Smooth muscle cell (in vitro differentiated cells): ENCODE data around the gene CDX1. TPM values are rescaled to one million over a fixed set of nuclear protein-coding genes. Genes with fewer than 3 reads are reported as not detected.

Experiments used
- DNase-seq: peaks from one replicate; lab custom pipeline; 2025; ENCODE audit not compliant: unreplicated experiment; lab: John Stamatoyannopoulos, UW
- H2AFZ ChIP-seq: fragments of 200-600 bp; sonication (generic); 2 replicates; pipeline ENCODE4 v1.6.0; 2016; ENCODE audit warnings: antibody characterized with exemption, low read depth, mild to moderate bottlenecking
- H3F3A ChIP-seq: fragments of 200-600 bp; sonication (generic); 2 replicates; pipeline ENCODE4 v1.6.0; 2017; ENCODE audit warnings: antibody characterized with exemption, low read depth
- H3K27ac ChIP-seq: fragments of 200-600 bp; sonication (generic); 2 replicates; pipeline ENCODE4 v1.5.1; 2016; ENCODE audit warnings: low read depth, mild to moderate bottlenecking
- H3K27me3 ChIP-seq: fragments of 200-600 bp; sonication (generic); 2 replicates; pipeline ENCODE4 v1.6.1; 2016; ENCODE audit warnings: low read depth, mild to moderate bottlenecking
- H3K36me3 ChIP-seq: fragments of 200-600 bp; sonication (generic); 2 replicates; pipeline ENCODE4 v1.5.1; 2016; ENCODE audit warnings: low read depth
- H3K4me1 ChIP-seq: fragments of 200-600 bp; sonication (generic); 2 replicates; pipeline ENCODE4 v1.5.1; 2016; ENCODE audit warnings: low read depth
- H3K4me2 ChIP-seq: fragments of 200-600 bp; sonication (generic); 2 replicates; pipeline ENCODE4 v1.6.0; 2016; ENCODE audit warnings: mild to moderate bottlenecking
- H3K4me3 ChIP-seq: fragments of 200-600 bp; sonication (generic); 2 replicates; pipeline ENCODE4 v1.5.1; 2016; ENCODE audit warnings: mild to moderate bottlenecking
- H3K79me2 ChIP-seq: fragments of 200-600 bp; sonication (generic); 2 replicates; pipeline ENCODE4 v1.6.0; 2016; ENCODE audit warnings: low read depth, mild to moderate bottlenecking
- H3K9ac ChIP-seq: fragments of 200-600 bp; sonication (generic); 2 replicates; pipeline ENCODE4 v1.6.0; 2016; ENCODE audit warnings: low read depth
- H3K9me3 ChIP-seq: fragments of 200-600 bp; sonication (generic); replicated peaks from 2 replicates; pipeline ENCODE4 v1.5.1; 2016; ENCODE audit warnings: low read depth
- H4K20me1 ChIP-seq: fragments of 200-600 bp; sonication (generic); 2 replicates; pipeline ENCODE4 v1.6.0; 2016; ENCODE audit warnings: low read depth
- CTCF ChIP-seq: fragments of 200-600 bp; sonication (generic); IDR thresholded peaks from 2 replicates; pipeline ENCODE4 v1.5.1; 2017; ENCODE audit warnings: borderline replicate concordance, mild to moderate bottlenecking, antibody characterized with exemption; ENCODE audit not compliant: insufficient read depth, poor library complexity, severe bottlenecking
- WGBS: methylation state at CpG from one replicate; pipeline ENCODE4 v1.1.7; 2016; ENCODE audit warnings: low lambda C conversion rate; 5-methylcytosine and 5-hydroxymethylcytosine counted together
- polyA plus RNA-seq: library from polyadenylated mRNA; unstranded; fragments of >200 nt; fragmentation: Nextera tagmentation; extraction: Ambion mirVana; gene quantifications from 2 replicates; pipeline ENCODE4 v1.2.1, GENCODE V29; 2016
- total RNA-seq: library from RNA; depleted of rRNA; stranded (reverse); fragments of >200 nt; gene quantifications from 2 replicates; pipeline ENCODE4 v1.2.3, GENCODE V29; 2014

The CDX1 gene
- total and polyA plus RNA-seq, 2 experiments from 2014 or later: 1.4 to 5.0 TPM

- H3F3A ChIP-seq: no peaks in the 10 kb centered on the region
These were observed 5.6 kb downstream of the CDX1 start for GRCh38 chr5:150172145-150172544.

GRCh38 chr5:150172556-150172955 is 6.0 kb downstream of the CDX1 start:
- H3K4me3 ChIP-seq: no peak overlapping the region
- 74% methylated on average over 4 of the region's 4 CpGs for WGBS
- peaks cover under 1% of the 10 kb centered on the region for H3K4me1 ChIP-seq
- no peak overlapping the region for H3K4me2 ChIP-seq
- no peaks in the 10 kb centered on the region for H3K9me3 ChIP-seq
- no peak overlapping the region for H2AFZ ChIP-seq
- DNase-seq: no peak
- no peaks in the 10 kb centered on the region for H4K20me1 ChIP-seq
- peaks cover 12% of the 10 kb centered on the region for H3K27me3 ChIP-seq
- no peaks in the 10 kb centered on the region for H3F3A ChIP-seq
- no peaks in the 10 kb centered on the region for H3K79me2 ChIP-seq
- no peak overlapping the region for H3K9ac ChIP-seq
- H3K27ac ChIP-seq: no peak overlapping the region
- H3K36me3 ChIP-seq: no peaks in the 10 kb centered on the region
- no peak for TF ChIP-seq CTCF

More at GRCh38 chr5:150172145-150172544, 5.6 kb downstream of the CDX1 start:
- Histone ChIP-seq H3K36me3 (no peaks in the 10 kb centered on the region), H3K27me3 (peaks cover 16% of the 10 kb centered on the region), H3K4me1 (peaks cover 4% of the 10 kb centered on the region), H3K4me2 (no peak overlapping the region), H3K79me2 (no peaks in the 10 kb centered on the region), H3K9me3 (no peaks in the 10 kb centered on the region), H4K20me1 (no peaks in the 10 kb centered on the region), H3K4me3 (no peak overlapping the region), H3K9ac (no peak overlapping the region), H3K27ac (no peak overlapping the region), H2AFZ (no peak overlapping the region)
- 33% methylated on average over 1 of the region's 1 CpG for WGBS
- no peak for DNase-seq
- TF ChIP-seq CTCF: no peak

GRCh38 chr5:150173161-150173560 is 6.6 kb downstream of the CDX1 start:
- 86% methylated on average over 3 of the region's 3 CpGs for WGBS
- DNase-seq: no peak
- no peaks in the 10 kb centered on the region for H3K79me2 ChIP-seq
- H3K4me2 ChIP-seq: no peak overlapping the region
- H4K20me1 ChIP-seq: no peaks in the 10 kb centered on the region
- no peak overlapping the region for H2AFZ ChIP-seq
- no peak overlapping the region for H3K27ac ChIP-seq
- H3K4me1 ChIP-seq: no peaks in the 10 kb centered on the region
- peaks cover 9% of the 10 kb centered on the region for H3K27me3 ChIP-seq
- H3K4me3 ChIP-seq: no peak overlapping the region
- TF ChIP-seq CTCF: no peak
- no peaks in the 10 kb centered on the region for H3F3A ChIP-seq
- H3K9ac ChIP-seq: no peak overlapping the region
- H3K9me3 ChIP-seq: no peaks in the 10 kb centered on the region
- no peaks in the 10 kb centered on the region for H3K36me3 ChIP-seq

- H3F3A ChIP-seq: no peaks in the 10 kb centered on the region
- H3K36me3 ChIP-seq: no peaks in the 10 kb centered on the region
- 83% methylated on average over 6 of the region's 6 CpGs for WGBS
- no peak for DNase-seq
- no peak overlapping the region for H3K4me2 ChIP-seq
- H3K79me2 ChIP-seq: no peaks in the 10 kb centered on the region
- H3K4me3 ChIP-seq: no peak overlapping the region
- H3K4me1 ChIP-seq: no peaks in the 10 kb centered on the region
- no peaks in the 10 kb centered on the region for H3K9me3 ChIP-seq
- H2AFZ ChIP-seq: no peak overlapping the region
- no peaks in the 10 kb centered on the region for H4K20me1 ChIP-seq
- H3K27ac ChIP-seq: no peak overlapping the region
- H3K9ac ChIP-seq: no peak overlapping the region
- TF ChIP-seq CTCF: no peak
- peaks cover 7% of the 10 kb centered on the region for H3K27me3 ChIP-seq
These were observed 7.7 kb downstream of the CDX1 start for GRCh38 chr5:150174285-150174684.
